Activated naive CD4-positive, alpha-beta T cell treated with anti-CD3 and anti-CD28 coated beads, Interleukin-2, amount 10 ng/mL, durations not matched to agents 7 days and 5 days (primary cell): Measurements from ENCODE around the gene RFXANK.
"Not testable (repeated sequence)": the region's sequence is repeated elsewhere in the genome, so short reads cannot be mapped to it uniquely, and the experiment has no call there.

Experiments
- CTCF ChIA-PET: fragments of 350-600 bp; sonication (Branson Sonifier 250); formaldehyde crosslinking; loops from one replicate; lab custom pipeline; 2021; ENCODE audit warnings: antibody characterized with exemption; lab: Charles Lee
- DNase-seq: peaks from one replicate; pipeline ENCODE4 v3.0.0-alpha.2; 2020
- H3K27ac Mint-ChIP-seq: one replicate; pipeline ENCODE4 v1.8.0; 2021; ENCODE audit warnings: mild to moderate bottlenecking, moderate library complexity, mixed read lengths
- H3K27me3 Mint-ChIP-seq: one replicate; pipeline ENCODE4 v1.8.0; 2021; ENCODE audit warnings: mild to moderate bottlenecking, mixed read lengths
- H3K36me3 Mint-ChIP-seq: one replicate; pipeline ENCODE4 v1.8.0; 2021; ENCODE audit warnings: mixed read lengths
- H3K4me1 Mint-ChIP-seq: one replicate; pipeline ENCODE4 v1.8.0; 2021; ENCODE audit warnings: mixed read lengths
- H3K4me3 Mint-ChIP-seq: one replicate; pipeline ENCODE4 v1.8.0; 2021; ENCODE audit warnings: mild to moderate bottlenecking, moderate library complexity, mixed read lengths
- H3K9me3 Mint-ChIP-seq: one replicate; pipeline ENCODE4 v1.8.0; 2021; ENCODE audit warnings: mixed read lengths

RFXANK gene

GRCh38 chr19:19157808-19158207 is 34.2 kb upstream of the RFXANK start:
- no peak for DNase-seq
- H3K9me3 Mint-ChIP-seq = no peaks in the 10 kb centered on the region
- H3K27me3 Mint-ChIP-seq = no peaks in the 10 kb centered on the region
- CTCF ChIA-PET = interaction anchor here (4.2 kb wide), 1 partner anchor 17 kb away, joined by 21 read pairs; no protein-coding TSS in a partner anchor
- no peak overlapping the region for H3K27ac Mint-ChIP-seq
- H3K4me1 Mint-ChIP-seq = no peaks in the 10 kb centered on the region
- no peak overlapping the region for H3K4me3 Mint-ChIP-seq
- peaks cover 6% of the 10 kb centered on the region for H3K36me3 Mint-ChIP-seq

DNA sequence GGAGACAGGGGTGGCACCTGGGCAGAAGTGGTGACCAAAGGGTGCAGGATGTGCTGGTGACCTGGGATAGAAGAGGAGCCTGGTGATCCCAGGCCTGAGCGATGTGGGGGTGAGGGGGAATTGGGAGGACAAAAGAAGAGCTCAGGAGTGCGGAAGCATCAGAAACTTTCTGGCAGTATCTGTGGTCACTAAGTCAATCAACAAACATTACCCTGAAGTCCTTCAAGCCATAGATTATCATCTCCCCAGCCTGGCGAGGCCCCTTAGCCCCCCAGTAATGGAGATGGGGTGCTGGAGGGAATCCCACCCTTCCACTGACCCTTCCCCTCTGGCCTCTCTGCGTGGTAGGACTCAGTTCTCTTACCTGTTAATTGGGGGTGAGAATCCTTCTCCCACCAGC is 32.5 kb upstream of the RFXANK start:
- Mint-ChIP-seq H3K27ac (no peak overlapping the region), H3K4me3 (no peak overlapping the region), H3K9me3 (no peaks in the 10 kb centered on the region), H3K36me3 (peaks cover 6% of the 10 kb centered on the region), H3K4me1 (no peaks in the 10 kb centered on the region), H3K27me3 (no peaks in the 10 kb centered on the region)
- CTCF ChIA-PET = interaction anchor here (4.2 kb wide), 1 partner anchor 15 kb away, joined by 21 read pairs; no protein-coding TSS in a partner anchor
- no peak for DNase-seq

DNA sequence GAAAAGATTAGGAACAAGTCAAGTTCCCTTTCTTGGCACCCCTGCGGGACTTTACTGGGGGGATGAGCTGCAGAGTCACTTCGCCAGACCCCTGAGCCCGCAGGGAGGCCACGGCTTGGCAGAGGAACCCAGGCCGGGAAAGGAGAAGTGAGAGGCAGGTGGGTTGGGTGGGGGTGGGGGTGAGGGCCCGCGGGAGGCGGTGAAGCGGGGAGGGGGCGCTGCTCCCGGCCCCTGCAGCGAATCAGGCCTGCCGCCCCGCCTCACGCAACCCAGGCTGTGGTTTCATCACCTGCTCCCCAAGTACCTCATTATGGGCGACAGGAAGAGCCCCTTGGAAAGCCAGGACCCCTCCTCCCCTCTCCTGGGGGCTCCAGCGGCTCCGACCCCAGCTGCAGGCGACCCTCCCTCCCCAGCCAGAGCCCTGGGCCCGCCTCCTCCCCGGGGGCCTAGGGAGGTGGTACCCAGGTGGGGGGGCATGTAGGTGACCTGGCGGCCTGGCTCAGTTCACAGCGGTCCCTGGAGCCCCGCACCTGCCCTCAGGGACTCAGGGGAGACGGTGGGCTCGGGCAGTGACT is 31.5 kb upstream of the RFXANK start:
- DNase-seq = no peak
- no peak overlapping the region for H3K4me3 Mint-ChIP-seq
- H3K27me3 Mint-ChIP-seq = no peaks in the 10 kb centered on the region
- CTCF ChIA-PET = interaction anchor here (1.1 kb wide), 1 partner anchor 14 kb away, joined by 3 read pairs; no protein-coding TSS in a partner anchor
- peaks cover 2% of the 10 kb centered on the region for H3K36me3 Mint-ChIP-seq
- H3K4me1 Mint-ChIP-seq = no peaks in the 10 kb centered on the region
- H3K27ac Mint-ChIP-seq = no peak overlapping the region
- H3K9me3 Mint-ChIP-seq = no peaks in the 10 kb centered on the region

DNA sequence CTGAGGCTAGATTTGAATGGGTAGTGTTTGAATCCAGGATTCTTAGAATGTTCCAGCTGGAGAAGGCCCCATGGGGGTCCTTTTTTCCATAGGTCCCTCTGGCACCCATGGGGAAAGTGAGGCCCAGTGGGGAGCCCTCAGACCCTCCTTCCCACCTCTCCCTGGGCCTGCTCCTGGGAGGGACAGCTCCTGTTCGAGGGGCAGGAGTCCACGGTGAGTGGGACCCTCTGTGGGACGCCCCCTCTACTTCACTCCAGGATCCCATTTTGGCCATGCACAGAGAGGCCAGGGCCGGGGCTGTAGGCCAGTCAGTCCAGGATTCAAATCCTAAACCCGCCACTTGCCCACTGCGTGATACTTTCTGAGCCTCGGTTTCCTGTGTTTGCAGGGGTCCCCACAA is 29.6 kb upstream of the RFXANK start:
- Mint-ChIP-seq H3K36me3 (no peaks in the 10 kb centered on the region), H3K27me3 (no peaks in the 10 kb centered on the region), H3K4me3 (no peak overlapping the region), H3K9me3 (no peaks in the 10 kb centered on the region), H3K27ac (no peak overlapping the region), H3K4me1 (no peaks in the 10 kb centered on the region)
- CTCF ChIA-PET = no interaction called here
- DNase-seq = no peak

- no peak overlapping the region for H3K4me3 Mint-ChIP-seq
- CTCF ChIA-PET = interaction anchor here (0.7 kb wide), 1 partner anchor 484 kb away, joined by 3 read pairs; no protein-coding TSS in a partner anchor
- peaks cover 9% of the 10 kb centered on the region for H3K4me1 Mint-ChIP-seq
- H3K27me3 Mint-ChIP-seq = peaks cover 13% of the 10 kb centered on the region
- DNase-seq = no peak
- no peak overlapping the region for H3K27ac Mint-ChIP-seq
- H3K36me3 Mint-ChIP-seq = no peaks in the 10 kb centered on the region
- H3K9me3 Mint-ChIP-seq = no peaks in the 10 kb centered on the region
These were observed 26.7 kb upstream of the RFXANK start for GRCh38 chr19:19165396-19165795.

DNA sequence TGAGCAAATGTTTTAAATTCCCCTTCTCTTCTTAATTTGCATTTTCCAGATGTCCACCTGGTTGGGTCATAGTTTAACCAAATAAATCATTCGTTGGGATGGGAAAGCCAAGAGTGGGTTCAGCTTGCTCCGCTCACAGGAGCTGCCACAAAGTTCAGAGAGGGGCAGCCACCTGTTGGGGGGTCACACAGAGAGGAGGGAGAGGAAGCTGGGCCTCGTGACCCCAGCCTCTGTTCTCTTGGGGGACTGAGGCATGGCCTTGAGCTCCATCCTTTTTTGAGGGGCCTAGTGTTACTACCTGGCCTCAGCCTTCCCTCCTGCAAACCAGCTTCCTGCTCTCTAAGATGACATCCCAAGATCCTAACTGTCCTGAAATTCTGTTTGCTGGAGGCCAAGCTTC is 24.4 kb upstream of the RFXANK start:
- peaks cover 14% of the 10 kb centered on the region for H3K4me1 Mint-ChIP-seq
- H3K36me3 Mint-ChIP-seq = no peaks in the 10 kb centered on the region
- no peaks in the 10 kb centered on the region for H3K9me3 Mint-ChIP-seq
- CTCF ChIA-PET = interaction anchor here (0.6 kb wide), 1 partner anchor 35 kb away, joined by 3 read pairs; no protein-coding TSS in a partner anchor
- no peak for DNase-seq
- peaks cover 21% of the 10 kb centered on the region for H3K27me3 Mint-ChIP-seq
- H3K27ac Mint-ChIP-seq = no peak overlapping the region
- no peak overlapping the region for H3K4me3 Mint-ChIP-seq

DNA sequence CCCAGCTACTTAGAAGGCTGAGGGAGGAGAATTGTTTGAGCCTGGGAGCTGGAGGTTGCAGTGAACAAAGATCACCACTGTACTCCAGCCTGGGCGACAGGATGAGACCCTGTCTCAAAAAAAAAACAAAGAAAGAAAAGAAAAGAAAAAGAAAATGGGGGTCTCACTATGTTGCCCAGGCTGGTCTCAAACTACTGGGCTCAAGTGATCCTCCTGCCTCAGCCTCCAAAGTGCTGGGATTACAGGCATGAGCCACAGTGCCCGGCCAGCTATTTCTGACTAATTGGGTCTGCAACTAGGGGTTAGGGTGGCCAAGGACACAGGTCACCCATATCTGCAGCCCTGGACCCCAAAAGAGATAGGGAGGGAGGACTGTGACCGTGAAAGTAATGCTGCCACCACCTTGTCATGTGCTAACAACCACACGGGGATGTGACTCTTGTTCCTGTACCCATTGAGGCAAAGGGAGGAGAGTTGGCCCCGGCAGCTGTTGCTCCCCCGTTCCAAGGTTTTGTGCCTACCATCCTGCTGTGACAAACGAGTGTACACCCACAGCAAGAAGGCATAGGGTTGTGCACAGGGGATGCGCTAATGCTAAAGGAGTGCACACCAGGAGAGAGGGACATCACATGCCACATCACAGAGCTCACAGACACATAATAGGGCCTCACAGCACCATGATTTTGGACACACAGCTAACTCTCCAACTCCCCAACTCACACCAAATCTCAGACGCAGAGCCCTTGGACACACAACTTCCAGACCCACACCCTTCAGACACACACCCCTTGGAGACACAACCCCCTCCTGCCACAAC is 22.6 kb upstream of the RFXANK start:
- H3K27ac Mint-ChIP-seq = no peak overlapping the region
- no peaks in the 10 kb centered on the region for H3K9me3 Mint-ChIP-seq
- DNase-seq = no peak
- peaks cover 14% of the 10 kb centered on the region for H3K4me1 Mint-ChIP-seq
- peaks cover 21% of the 10 kb centered on the region for H3K27me3 Mint-ChIP-seq
- no peak overlapping the region for H3K4me3 Mint-ChIP-seq
- CTCF ChIA-PET = interaction anchor here (1.1 to 1.4 kb wide), 2 partner anchors 10 to 22 kb away, joined by 3 to 4 read pairs; no protein-coding TSS in a partner anchor
- H3K36me3 Mint-ChIP-seq = no peaks in the 10 kb centered on the region

- Mint-ChIP-seq H3K27me3 (peaks cover 21% of the 10 kb centered on the region), H3K36me3 (no peaks in the 10 kb centered on the region), H3K27ac (no peak within 1 kb of the TSS), H3K4me3 (no peak within 1 kb of the TSS), H3K9me3 (no peaks in the 10 kb centered on the region), H3K4me1 (peaks cover 14% of the 10 kb centered on the region)
- DNase-seq = peak; percentile 91
- CTCF ChIA-PET = interaction anchor here (1.4 kb wide), 1 partner anchor 23 kb away, joined by 4 read pairs; no protein-coding TSS in a partner anchor
These were observed 21.8 kb upstream of the RFXANK start, which contains the start of gene MEF2B for GRCh38 chr19:19170053-19170872. Gene MEF2B (minus strand): TSS chr19:19170263. CDS start chr19:19150735, 19,528 bp downstream.

GRCh38 chr19:19170873-19171672 is 21.0 kb upstream of the RFXANK start:
- CTCF ChIA-PET = no interaction called here
- no peak overlapping the region for H3K4me3 Mint-ChIP-seq
- no peaks in the 10 kb centered on the region for H3K9me3 Mint-ChIP-seq
- DNase-seq = no peak
- H3K36me3 Mint-ChIP-seq = no peaks in the 10 kb centered on the region
- H3K4me1 Mint-ChIP-seq = peaks cover 14% of the 10 kb centered on the region
- H3K27ac Mint-ChIP-seq = no peak overlapping the region
- peaks cover 21% of the 10 kb centered on the region for H3K27me3 Mint-ChIP-seq

DNA sequence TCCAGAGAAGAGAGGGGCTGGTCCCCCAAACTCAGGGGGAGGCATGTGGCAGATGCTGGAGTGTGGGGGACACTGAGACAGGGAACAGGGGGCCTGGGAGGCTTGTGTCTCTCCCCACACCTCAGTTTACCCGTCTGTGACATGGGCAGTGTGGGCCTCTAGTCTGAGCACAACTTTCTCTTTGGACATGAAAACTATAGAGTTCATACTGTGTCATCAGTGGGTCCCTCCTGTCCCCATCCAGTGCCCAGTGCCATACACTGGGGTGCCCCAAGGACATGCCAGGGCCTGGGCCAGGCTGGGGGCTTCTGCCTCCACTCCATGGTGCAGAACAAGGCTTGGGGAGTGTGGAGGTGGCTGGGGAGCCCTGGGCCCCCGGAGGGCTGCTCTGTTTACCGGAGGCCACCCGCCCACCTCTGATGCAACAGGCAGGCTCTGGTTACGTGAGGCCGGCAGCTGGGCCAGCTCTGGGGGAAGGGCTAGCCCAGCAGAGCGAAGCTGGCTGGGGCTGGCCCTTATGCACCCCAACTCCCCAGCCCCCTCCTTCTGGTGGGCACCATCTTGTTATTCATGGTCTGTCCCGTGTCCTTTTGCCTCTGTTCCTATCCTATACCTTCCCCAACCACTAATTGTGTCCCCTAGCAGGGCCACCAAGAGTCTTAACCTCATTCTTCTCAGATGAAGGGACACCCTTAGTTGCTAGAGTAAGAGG is 20.1 kb upstream of the RFXANK start:
- Mint-ChIP-seq H3K36me3 (peaks cover 3% of the 10 kb centered on the region), H3K4me3 (no peak overlapping the region), H3K27me3 (peaks cover 21% of the 10 kb centered on the region), H3K4me1 (peaks cover 14% of the 10 kb centered on the region), H3K9me3 (no peaks in the 10 kb centered on the region), H3K27ac (no peak overlapping the region)
- CTCF ChIA-PET = interaction anchor here (0.7 to 1.0 kb wide), 2 partner anchors 29 to 32 kb away, joined by 3 read pairs; no protein-coding TSS in a partner anchor
- DNase-seq = no peak

DNA sequence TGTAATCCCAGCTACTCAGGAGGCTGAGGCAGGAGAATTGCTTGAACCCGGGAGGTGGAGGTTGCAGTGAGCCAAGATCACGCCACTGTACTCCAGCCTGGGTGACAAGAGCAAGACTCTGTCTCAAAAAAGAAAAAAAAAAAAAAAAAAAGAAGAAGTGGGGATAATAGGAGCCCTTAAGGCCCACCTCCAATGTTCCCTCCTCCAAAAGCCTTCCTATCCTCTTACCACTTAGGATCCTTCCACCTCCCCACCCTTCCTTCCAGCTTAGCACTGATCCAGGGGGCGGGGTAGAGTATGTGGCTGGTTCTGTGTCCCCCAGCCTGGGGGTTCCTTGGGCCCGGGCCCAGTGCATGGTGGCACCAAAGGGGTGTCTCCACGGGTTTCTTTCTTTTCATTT is 18.8 kb upstream of the RFXANK start:
- H3K36me3 Mint-ChIP-seq, DNase-seq, H3K27ac Mint-ChIP-seq, H3K9me3 Mint-ChIP-seq, H3K4me3 Mint-ChIP-seq: not testable (repeated sequence)
- CTCF ChIA-PET = interaction anchor here (2.8 to 4.3 kb wide), 3 partner anchors 11 to 26 kb away, joined by 16 to 44 read pairs (median 21); no protein-coding TSS in a partner anchor
- peaks cover 14% of the 10 kb centered on the region for H3K4me1 Mint-ChIP-seq
- H3K27me3 Mint-ChIP-seq = peaks cover 21% of the 10 kb centered on the region

DNA sequence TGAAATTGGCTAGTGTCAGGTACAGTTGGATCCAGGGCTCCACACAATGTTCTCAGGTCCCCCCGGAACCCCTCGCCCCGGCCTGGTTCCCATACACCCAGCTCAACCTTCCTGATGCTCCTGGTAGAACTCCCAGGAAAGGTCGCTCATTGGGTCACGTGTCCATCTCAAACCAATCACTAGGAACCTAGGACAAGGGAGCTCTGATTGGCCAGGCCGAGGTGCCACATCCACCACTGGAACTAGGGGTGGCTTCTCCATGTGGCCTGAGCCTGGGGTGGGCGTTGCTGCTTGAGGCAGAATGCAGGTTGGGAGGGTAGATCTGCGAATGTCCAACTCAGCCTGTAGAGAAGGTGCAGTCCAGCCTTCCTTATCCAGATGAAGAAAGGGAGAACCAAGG is 15.1 kb upstream of the RFXANK start:
- no peaks in the 10 kb centered on the region for H3K4me1 Mint-ChIP-seq
- H3K36me3 Mint-ChIP-seq = peaks cover 17% of the 10 kb centered on the region
- H3K27me3 Mint-ChIP-seq = no peaks in the 10 kb centered on the region
- H3K4me3 Mint-ChIP-seq = no peak overlapping the region
- H3K27ac Mint-ChIP-seq = no peak overlapping the region
- no peaks in the 10 kb centered on the region for H3K9me3 Mint-ChIP-seq
- DNase-seq = no peak
- CTCF ChIA-PET = interaction anchor here (4.3 kb wide), 1 partner anchor 29 kb away, joined by 44 read pairs; no protein-coding TSS in a partner anchor
